ENCODE data around the gene FKBP1A.

FKBP1A gene

GRCh38 chr20:1386323-1386722 is 6.5 kb downstream of the FKBP1A start:
- DNase-seq (ENCODE audit: low read depth in 3 of 3) = no peak

- no peak for DNase-seq (ENCODE audit: low read depth in 3 of 3)
Measured at GRCh38 chr20:1383623-1384404, 9.0 kb downstream of the FKBP1A start.

DNA sequence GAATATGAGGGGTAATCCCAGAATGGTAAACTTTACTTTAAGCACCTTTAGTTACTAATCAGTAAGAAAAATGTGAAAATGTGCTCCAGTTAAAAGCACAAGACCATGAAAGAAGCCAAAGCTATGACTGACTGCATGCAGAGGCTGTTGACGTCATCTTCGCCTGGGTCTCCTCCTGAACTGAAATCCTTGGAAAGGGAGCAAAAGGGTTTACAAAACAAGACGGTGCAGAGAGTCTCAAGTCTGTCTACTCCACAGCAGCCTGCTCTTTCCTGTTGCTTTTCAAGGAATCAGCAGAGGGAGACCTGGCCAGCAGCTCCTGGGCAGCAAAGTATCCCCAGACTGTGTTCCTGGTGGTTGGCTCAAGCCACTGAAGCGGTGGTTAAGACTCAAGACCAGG is 10.2 kb downstream of the FKBP1A start:
- DNase-seq (ENCODE audit: low read depth in 3 of 3) = no peak

GRCh38 chr20:1381753-1382591 is 10.9 kb downstream of the FKBP1A start:
- no peak for DNase-seq (ENCODE audit: low read depth in 3 of 3)

- no peak for DNase-seq (ENCODE audit: low read depth in 3 of 3)
Measured at GRCh38 chr20:1378735-1379125, 14.1 kb downstream of the FKBP1A start.

DNA sequence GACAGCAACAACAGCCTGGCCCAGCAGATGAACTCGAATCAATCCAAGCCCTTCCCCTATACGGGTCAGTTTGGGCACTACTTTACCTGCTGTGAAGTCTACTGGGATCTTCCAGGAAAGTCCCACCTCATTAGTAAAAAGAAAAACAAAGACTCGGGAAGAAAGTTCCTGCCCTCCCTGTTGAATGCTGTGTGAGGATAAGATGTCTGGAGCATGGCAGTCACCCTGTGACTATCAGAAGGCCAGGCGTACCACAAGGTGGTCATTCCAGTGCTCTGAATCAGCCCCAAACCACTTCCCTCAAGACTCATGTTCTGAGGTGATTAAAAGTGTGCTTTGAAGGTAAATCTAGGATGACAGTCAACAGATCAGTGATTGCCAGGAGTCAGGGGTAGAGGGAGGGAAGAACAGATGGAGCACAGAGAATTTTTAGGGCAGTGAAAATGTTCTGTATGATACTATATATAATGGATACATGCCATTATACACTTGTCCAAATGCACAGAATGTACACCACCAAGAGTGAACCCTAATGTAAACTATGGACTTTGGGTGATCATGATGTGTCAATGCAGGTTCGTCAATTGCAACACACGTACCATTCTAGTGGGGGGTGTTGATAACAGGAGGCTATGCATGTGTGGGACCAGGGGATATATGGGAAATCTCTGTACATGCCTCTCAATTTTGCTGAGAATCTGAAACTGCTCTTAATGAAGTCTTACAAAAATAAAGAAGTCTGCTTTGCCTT is 14.7 kb downstream of the FKBP1A start:
- DNase-seq (ENCODE audit: low read depth in 3 of 3) = no peak

GRCh38 chr20:1377341-1377871 is 15.4 kb downstream of the FKBP1A start:
- no peak for DNase-seq (ENCODE audit: low read depth in 3 of 3)

DNA sequence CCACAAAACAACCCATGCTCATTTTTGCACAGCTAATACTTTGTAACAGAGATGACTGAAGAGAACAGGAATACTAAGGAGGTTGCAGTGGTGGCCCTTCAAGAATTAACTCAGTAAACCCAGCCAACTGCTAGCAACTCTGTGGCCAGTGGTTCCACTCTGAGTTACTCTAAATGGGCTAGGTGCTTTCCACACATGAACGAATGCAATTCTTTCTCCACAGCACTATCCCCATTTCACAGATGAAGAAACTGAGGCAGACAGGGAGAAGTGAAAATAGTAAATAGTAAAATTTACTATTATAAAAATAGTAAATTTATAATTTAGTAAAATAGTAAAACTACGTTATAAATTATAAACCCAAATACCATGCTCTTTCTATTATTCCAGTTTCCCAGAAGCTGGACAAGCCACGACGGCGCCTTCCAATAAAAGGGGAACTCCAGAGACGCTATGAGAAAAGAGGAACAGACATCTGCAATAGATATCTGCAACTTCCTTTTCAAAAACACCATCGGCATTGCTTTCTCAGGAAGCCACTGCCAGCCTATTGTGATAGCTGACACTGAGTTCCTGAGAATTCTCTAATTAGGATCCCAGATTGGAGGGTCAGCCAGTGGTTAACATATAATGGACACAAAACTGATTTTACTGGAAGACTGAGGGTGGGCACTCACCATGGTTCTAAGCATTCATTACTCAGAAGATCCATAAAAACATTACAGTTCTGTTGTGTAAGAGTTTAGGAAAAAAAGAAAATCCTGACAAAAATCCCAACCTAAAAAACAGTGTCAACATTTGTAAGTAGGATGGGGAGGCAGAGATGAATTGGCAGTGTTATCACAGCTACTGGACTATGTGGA is 16.2 kb downstream of the FKBP1A start:
- DNase-seq (ENCODE audit: low read depth in 3 of 3) = no peak

- no peak for DNase-seq (ENCODE audit: low read depth in 3 of 3)
Measured at GRCh38 chr20:1376007-1376406, 16.8 kb downstream of the FKBP1A start.

- no peak for DNase-seq (ENCODE audit: low read depth in 3 of 3)
Measured at GRCh38 chr20:1375515-1375914, 17.3 kb downstream of the FKBP1A start.

DNA sequence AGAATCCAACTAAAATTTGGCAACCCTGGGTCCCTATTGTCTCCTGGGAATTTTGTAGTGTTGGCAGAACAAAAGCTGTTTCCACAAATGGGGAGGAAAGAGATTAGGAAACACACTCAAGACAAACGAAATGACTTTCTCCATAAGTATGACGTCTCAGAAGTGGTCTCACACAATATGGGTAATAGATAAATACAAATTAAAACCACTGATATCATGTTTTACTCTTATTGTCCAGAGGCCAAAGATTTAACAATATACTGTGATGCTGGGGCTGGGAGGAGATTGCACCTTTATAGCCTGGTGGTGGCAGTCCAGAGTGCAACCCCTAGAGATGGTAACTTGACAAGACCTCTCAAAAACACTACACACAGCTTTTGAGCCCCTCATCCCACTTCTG is 18.6 kb downstream of the FKBP1A start:
- DNase-seq (ENCODE audit: low read depth in 3 of 3) = no peak

DNA sequence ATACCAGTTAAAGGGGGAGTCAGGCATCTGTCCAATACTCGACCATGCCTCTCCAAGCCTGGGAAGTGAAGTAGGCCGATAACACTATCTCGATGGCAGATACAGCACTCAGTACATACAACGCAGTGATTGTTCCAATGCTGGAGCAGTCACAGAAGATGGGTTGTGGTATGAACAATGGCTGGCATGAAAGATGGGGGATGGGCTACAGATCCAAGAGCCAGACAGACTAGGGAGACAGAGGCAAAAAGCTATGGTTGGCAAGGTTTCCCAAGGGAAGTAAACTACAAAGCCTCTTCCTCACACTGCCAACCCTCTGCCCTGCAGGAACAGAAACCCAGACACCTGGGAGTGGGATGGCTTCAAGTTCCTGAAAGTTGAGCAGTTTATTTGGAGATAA is 19.2 kb downstream of the FKBP1A start:
- no peak for DNase-seq (ENCODE audit: low read depth in 3 of 3)

- DNase-seq (ENCODE audit: low read depth in 3 of 3) = no peak
Measured at GRCh38 chr20:1373036-1373435, 19.8 kb downstream of the FKBP1A start.

DNA sequence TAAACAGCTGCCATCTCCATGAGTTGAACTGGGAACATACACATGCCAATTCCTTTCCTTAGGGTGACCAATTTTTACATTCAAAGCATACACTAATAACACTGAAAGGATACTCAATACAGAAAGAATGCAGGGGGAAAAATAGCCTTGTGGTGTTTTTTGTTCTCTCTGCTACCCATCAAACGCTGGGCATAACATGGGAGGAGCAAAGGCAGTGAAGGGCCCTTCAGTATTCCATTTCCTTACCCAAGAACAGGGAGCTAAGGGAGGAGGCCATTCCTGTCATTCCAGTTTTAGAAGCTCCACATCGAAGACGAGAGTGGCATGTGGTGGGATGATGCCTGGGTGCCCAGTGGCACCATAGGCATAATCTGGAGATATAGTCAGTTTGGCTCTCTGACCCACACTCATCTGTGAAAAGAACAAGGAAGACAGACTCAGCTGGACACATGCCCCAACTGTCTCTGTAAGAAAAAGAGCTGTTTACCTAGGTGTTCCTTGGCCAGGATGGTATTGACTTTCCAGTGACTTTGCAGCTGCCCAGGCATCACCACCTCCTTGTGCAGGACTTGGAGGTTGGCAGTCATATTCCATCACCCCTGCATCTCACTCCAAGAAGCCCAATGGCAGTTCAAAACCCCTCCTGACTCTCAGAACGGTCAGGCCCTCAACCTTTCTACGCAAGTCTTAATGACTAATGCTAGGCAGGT is 20.9 kb downstream of the FKBP1A start:
- no peak for DNase-seq (ENCODE audit: low read depth in 3 of 3)

- DNase-seq (ENCODE audit: low read depth in 3 of 3) = no peak
Measured at GRCh38 chr20:1371202-1371782, 21.6 kb downstream of the FKBP1A start.

DNA sequence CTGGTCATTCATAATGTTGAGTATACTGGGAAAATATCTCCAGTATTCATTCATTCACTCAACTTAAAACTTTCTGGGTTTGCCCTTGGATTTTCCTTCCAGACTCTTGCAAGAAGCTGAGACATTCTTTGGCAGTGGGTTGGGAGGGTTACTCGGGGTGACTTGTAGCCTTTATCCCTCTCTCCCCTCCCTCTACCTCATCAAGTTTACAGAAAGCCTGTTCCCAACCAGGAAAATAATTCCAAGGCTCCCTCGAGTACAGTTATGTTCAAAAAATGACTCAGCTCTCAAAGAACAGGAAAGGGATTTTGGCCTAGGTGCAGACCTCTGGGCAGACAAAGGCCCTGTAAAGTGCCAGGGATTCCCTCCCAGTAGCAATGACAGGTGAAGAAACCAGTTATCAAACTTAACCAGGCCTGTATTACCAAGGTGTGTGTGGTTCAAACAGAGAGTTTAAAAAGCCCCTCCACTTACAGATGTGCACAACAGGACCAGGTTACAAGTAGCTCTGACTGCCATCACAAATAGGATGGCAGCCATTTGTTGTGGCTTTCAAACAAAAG is 22.2 kb downstream of the FKBP1A start:
- DNase-seq (ENCODE audit: low read depth in 3 of 3) = no peak

DNA sequence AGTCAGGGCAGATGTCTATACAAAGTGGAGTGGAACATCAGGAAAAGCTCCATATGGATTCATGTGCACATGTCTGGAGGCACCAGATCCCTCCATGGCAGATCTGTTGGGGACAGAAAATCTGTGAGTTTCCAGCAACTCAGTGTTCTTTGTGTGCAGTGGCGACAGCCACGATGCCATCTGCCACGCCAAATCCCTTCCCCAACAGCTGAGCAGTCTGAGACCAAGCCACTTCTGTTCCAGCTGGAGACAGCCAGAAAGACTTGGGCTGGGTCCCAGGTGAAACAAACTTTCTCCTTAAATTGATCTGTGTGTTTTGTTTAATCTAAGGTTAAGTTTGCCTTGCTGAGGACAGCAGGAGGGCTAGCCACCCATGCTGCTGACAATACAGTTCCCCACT is 22.9 kb downstream of the FKBP1A start:
- DNase-seq (ENCODE audit: low read depth in 3 of 3) = no peak

DNA sequence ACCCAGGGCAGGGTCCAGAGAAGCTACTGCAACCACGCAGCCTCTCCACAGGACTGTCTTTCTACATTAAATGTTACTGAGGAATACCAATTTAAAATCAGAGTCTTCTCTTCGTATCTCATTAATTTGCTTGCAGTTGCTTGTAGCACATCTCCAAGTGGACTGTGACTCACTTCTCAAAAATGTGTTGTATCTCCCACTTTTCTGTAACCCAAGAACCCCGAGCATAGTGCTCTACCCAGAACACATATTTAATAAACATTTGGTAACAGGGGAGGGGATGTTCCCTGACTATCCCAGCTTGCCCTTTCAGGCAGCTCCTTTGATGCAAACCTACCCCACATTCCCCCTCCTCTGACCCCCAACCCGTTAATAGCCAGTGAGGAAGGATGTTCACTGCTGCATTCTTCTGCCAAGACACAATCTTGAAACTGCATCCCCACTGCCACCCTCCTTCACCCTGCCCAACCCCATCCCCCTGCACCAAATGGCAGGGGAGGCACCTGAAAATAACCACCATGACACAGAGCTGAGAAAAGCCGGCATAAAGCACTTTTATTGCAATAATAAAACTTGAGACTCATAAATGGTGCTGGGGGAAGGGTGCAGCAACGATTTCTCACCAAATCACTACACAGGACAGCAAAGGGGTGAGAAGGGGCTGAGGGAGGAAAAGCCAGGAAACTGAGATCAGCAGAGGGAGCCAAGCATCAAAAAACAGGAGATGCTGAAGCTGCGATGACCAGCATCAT is 24.2 kb downstream of the FKBP1A start:
- DNase-seq (ENCODE audit: low read depth in 3 of 3) = no peak

GRCh38 chr20:1367479-1367878 is 25.4 kb downstream of the FKBP1A start:
- DNase-seq (ENCODE audit: low read depth in 3 of 3) = no peak

Data from stimulated activated CD4-positive, alpha-beta T cell treated with anti-CD3 and anti-CD28 coated beads, TNF-alpha, amount 100 ng/mL, for 4 hours (primary cell).